WTC11 (cell line): ENCODE data around the gene GPR137B. TPM values are rescaled to one million over a fixed set of nuclear protein-coding genes. Genes with fewer than 3 reads are reported as not detected.

ENCODE experiments used
- ATAC-seq: fragments of 200-7000 bp; cut with Tn5 transposase; 2 replicates; pipeline ENCODE4 v1.10.0; 2021; ENCODE audit warnings: mild to moderate bottlenecking, moderate library complexity
- CTCF ChIA-PET: fragments of 300-600 bp; sonication (Branson Sonifier 250); formaldehyde crosslinking; loops from one replicate; lab custom pipeline; 2021; ENCODE audit warnings: antibody characterized with exemption; lab: Charles Lee
- POLR2A ChIA-PET: fragments of 350-600 bp; sonication (Branson Sonifier 250); formaldehyde crosslinking; loops from one replicate; lab custom pipeline; 2021; ENCODE audit warnings: antibody characterized with exemption; lab: Charles Lee
- DNase-seq: peaks from one replicate; pipeline ENCODE4 v3.0.0; 2021; ENCODE audit warnings: low spot score
- H3K27ac Mint-ChIP-seq: 2 replicates; pipeline ENCODE4 v1.8.0; 2021; ENCODE audit warnings: mixed read lengths
- H3K27me3 Mint-ChIP-seq: 2 replicates; pipeline ENCODE4 v1.8.0; 2021; ENCODE audit warnings: low read depth, mild to moderate bottlenecking, moderate library complexity, mixed read lengths
- H3K36me3 Mint-ChIP-seq: 2 replicates; pipeline ENCODE4 v1.8.0; 2021; ENCODE audit warnings: mixed read lengths
- H3K4me1 Mint-ChIP-seq: 2 replicates; pipeline ENCODE4 v1.8.0; 2022; ENCODE audit warnings: mixed read lengths
- H3K4me3 Mint-ChIP-seq: 2 replicates; pipeline ENCODE4 v1.8.0; 2021; ENCODE audit warnings: mild to moderate bottlenecking, moderate library complexity, mixed read lengths
- H3K9me3 Mint-ChIP-seq: 2 replicates; pipeline ENCODE4 v1.8.0; 2021; ENCODE audit warnings: mixed read lengths
- AFF4 ChIP-seq: sonication (generic); formaldehyde crosslinking; IDR thresholded peaks from 2 replicates; pipeline ENCODE4 v1.8.1; 2023; ENCODE audit warnings: mild to moderate bottlenecking, missing genetic modification reagents, borderline replicate concordance
- ATF2 ChIP-seq: sonication (generic); formaldehyde crosslinking; IDR thresholded peaks from 2 replicates; pipeline ENCODE4 v1.8.1; 2022; ENCODE audit warnings: low read depth, missing genetic modification reagents, borderline replicate concordance
- CBFB ChIP-seq: sonication (generic); formaldehyde crosslinking; IDR thresholded peaks from 2 replicates; pipeline ENCODE4 v1.8.1; 2022; ENCODE audit warnings: mild to moderate bottlenecking, low read depth, missing genetic modification reagents
- CREM ChIP-seq: sonication (generic); formaldehyde crosslinking; IDR thresholded peaks from 2 replicates; pipeline ENCODE4 v1.8.1; 2022; ENCODE audit warnings: mild to moderate bottlenecking, missing genetic modification reagents, moderate library complexity
- E2F4 ChIP-seq: sonication (generic); formaldehyde crosslinking; IDR thresholded peaks from 2 replicates; pipeline ENCODE4 v1.8.1; 2022; ENCODE audit warnings: low read depth, mild to moderate bottlenecking, moderate library complexity, missing genetic modification reagents, borderline replicate concordance
- EMX1 ChIP-seq: fragments of 250-450 bp; sonication (Bioruptor Pico); IDR thresholded peaks from 2 replicates; pipeline ENCODE4 v1.8.0; 2021; ENCODE audit warnings: mild to moderate bottlenecking
- ERG ChIP-seq: fragments of 250-450 bp; sonication (Bioruptor Pico); IDR thresholded peaks from 2 replicates; pipeline ENCODE4 v1.8.0; 2021; ENCODE audit warnings: mild to moderate bottlenecking
- ETV6 ChIP-seq: sonication (generic); formaldehyde crosslinking; IDR thresholded peaks from 2 replicates; pipeline ENCODE4 v1.8.1; 2022; ENCODE audit warnings: mild to moderate bottlenecking, missing genetic modification reagents
- HMGA2 ChIP-seq: fragments of 250-450 bp; sonication (Bioruptor Pico); IDR thresholded peaks from 2 replicates; pipeline ENCODE4 v1.4.0; 2021; ENCODE audit warnings: mild to moderate bottlenecking, moderate library complexity
- KAT7 ChIP-seq: sonication (generic); formaldehyde crosslinking; IDR thresholded peaks from 2 replicates; pipeline ENCODE4 v1.8.1; 2023; ENCODE audit warnings: missing genetic modification reagents, mild to moderate bottlenecking, borderline replicate concordance
- MXD4 ChIP-seq: fragments of 250-450 bp; sonication (Bioruptor Pico); IDR thresholded peaks from 2 replicates; pipeline ENCODE4 v1.8.0; 2021; ENCODE audit warnings: mild to moderate bottlenecking, moderate library complexity, borderline replicate concordance
- MYBL2 ChIP-seq: sonication (generic); formaldehyde crosslinking; IDR thresholded peaks from 2 replicates; pipeline ENCODE4 v1.8.1; 2023; ENCODE audit warnings: mild to moderate bottlenecking, moderate library complexity, missing genetic modification reagents
- NFATC4 ChIP-seq: fragments of 250-450 bp; sonication (Bioruptor Pico); IDR thresholded peaks from 2 replicates; pipeline ENCODE4 v1.9.0; 2021; ENCODE audit warnings: mild to moderate bottlenecking
- NFYB ChIP-seq: sonication (generic); formaldehyde crosslinking; conservative IDR thresholded peaks from 2 replicates; pipeline ENCODE4 v1.8.0; 2022; ENCODE audit warnings: low read depth, missing genetic modification reagents
- NR2C2 ChIP-seq: sonication (generic); formaldehyde crosslinking; IDR thresholded peaks from 2 replicates; pipeline ENCODE4 v1.8.0; 2022; ENCODE audit warnings: mild to moderate bottlenecking, missing genetic modification reagents
- RELA ChIP-seq: sonication (generic); formaldehyde crosslinking; IDR thresholded peaks from 2 replicates; pipeline ENCODE4 v1.8.1; 2022; ENCODE audit warnings: missing genetic modification reagents, mild to moderate bottlenecking, borderline replicate concordance
- SP1 ChIP-seq: sonication (generic); formaldehyde crosslinking; conservative IDR thresholded peaks from 2 replicates; pipeline ENCODE4 v1.8.1; 2022; ENCODE audit warnings: missing genetic modification reagents
- TEAD1 ChIP-seq: sonication (generic); formaldehyde crosslinking; IDR thresholded peaks from 2 replicates; pipeline ENCODE4 v1.8.0; 2022; ENCODE audit warnings: mild to moderate bottlenecking, missing genetic modification reagents
- TEAD4 ChIP-seq: sonication (generic); formaldehyde crosslinking; IDR thresholded peaks from 2 replicates; pipeline ENCODE4 v1.8.0; 2022; ENCODE audit warnings: mild to moderate bottlenecking, missing genetic modification reagents
- TP53 ChIP-seq: sonication (generic); formaldehyde crosslinking; IDR thresholded peaks from 2 replicates; pipeline ENCODE4 v1.8.1; 2023; ENCODE audit warnings: mild to moderate bottlenecking, missing genetic modification reagents
- ZNF263 ChIP-seq: sonication (generic); formaldehyde crosslinking; IDR thresholded peaks from 2 replicates; pipeline ENCODE4 v1.8.1; 2022; ENCODE audit warnings: low read depth, mild to moderate bottlenecking, moderate library complexity, missing genetic modification reagents
- ZNF512 ChIP-seq: sonication (generic); formaldehyde crosslinking; IDR thresholded peaks from 2 replicates; pipeline ENCODE4 v1.8.1; 2022; ENCODE audit warnings: missing genetic modification reagents, borderline replicate concordance
- ZNF671 ChIP-seq: fragments of 250-450 bp; sonication (Bioruptor Pico); IDR thresholded peaks from 2 replicates; pipeline ENCODE4 v1.8.0; 2021; ENCODE audit warnings: mild to moderate bottlenecking
- total RNA-seq: library from RNA; stranded (reverse); gene quantifications from 3 replicates; pipeline ENCODE4 v1.2.3, GENCODE V29; 2021

Gene GPR137B
- total RNA-seq, 1 experiment from 2014 or later, result 6.3 TPM

GRCh38 chr1:236130372-236130771 lies 12.0 kb upstream of the GPR137B start (continued):
- TF ChIP-seq NR2C2 (CRISPR knock-in tag) (no peak), CBFB (CRISPR knock-in tag) (no peak), ERG (CRISPR knock-in tag) (no peak), MYBL2 (CRISPR knock-in tag) (no peak), ZNF671 (no peak), RELA (CRISPR knock-in tag) (no peak), E2F4 (CRISPR knock-in tag) (no peak), TP53 (CRISPR knock-in tag) (no peak), ZNF263 (CRISPR knock-in tag) (no peak), MXD4 (CRISPR knock-in tag) (no peak), HMGA2 (CRISPR knock-in tag) (no peak), ZNF512 (CRISPR knock-in tag) (no peak)

- Mint-ChIP-seq H3K4me1 (peaks cover 20% of the 10 kb centered on the region), H3K36me3 (no peaks in the 10 kb centered on the region), H3K4me3 (no peak overlapping the region), H3K9me3 (no peaks in the 10 kb centered on the region; the same call in 1 of the 2 replicates), H3K27me3 (no peaks in the 10 kb centered on the region)
- ATAC-seq, result no peak
- TF ChIP-seq TEAD4 (no peak), ETV6 (no peak), KAT7 (CRISPR knock-in tag) (no peak), SP1 (CRISPR knock-in tag) (no peak), EMX1 (CRISPR knock-in tag) (no peak), TEAD1 (CRISPR knock-in tag) (no peak), NFYB (CRISPR knock-in tag) (no peak)
- TF ChIP-seq, all 79 proteins: peak for 0
- ChIA-PET CTCF (interaction anchor here (1.2 kb wide), 1 partner anchor 9 kb away, joined by 6 read pairs; no protein-coding TSS in a partner anchor), POLR2A (no interaction called here)
- DNase-seq, result no peak
- no peak overlapping the region for H3K27ac Mint-ChIP-seq
These were observed 10.4 kb upstream of the GPR137B start for GRCh38 chr1:236131916-236132315.

- TF ChIP-seq ATF2 (CRISPR knock-in tag) (no peak), CREM (CRISPR knock-in tag) (no peak), ZNF512 (CRISPR knock-in tag) (no peak), TEAD4 (no peak), AFF4 (CRISPR knock-in tag) (no peak), NFATC4 (no peak)
- Mint-ChIP-seq H3K4me1 (peaks cover 20% of the 10 kb centered on the region), H3K27me3 (no peaks in the 10 kb centered on the region), H3K9me3 (no peaks in the 10 kb centered on the region; the same call in 1 of the 2 replicates), H3K4me3 (no peak overlapping the region), H3K36me3 (no peaks in the 10 kb centered on the region), H3K27ac (no peak overlapping the region)
- ChIA-PET CTCF (interaction anchor here (0.5 to 1.2 kb wide), 6 partner anchors 9 to 374 kb away, joined by 3 to 6 read pairs (median 3); no protein-coding TSS in a partner anchor), POLR2A (no interaction called here)
- ATAC-seq (no peak; the same call in 1 of the 2 replicates), DNase-seq (no peak)
These were observed 9.8 kb upstream of the GPR137B start for GRCh38 chr1:236132420-236133046.
